Left ventricle myocardium inferior (tissue), 1 donor: ENCODE results near the gene B3GNT7. TPM values are rescaled to one million over a fixed set of nuclear protein-coding genes. Genes with fewer than 3 reads are reported as not detected.
A peak's percentile ranks its signal among the peaks of the same experiment; 100 is the strongest.
"Not testable (repeated sequence)": the region's sequence is repeated elsewhere in the genome, so short reads cannot be mapped to it uniquely, and the experiment has no call there.

ENCODE experiments used
- DNase-seq: peaks from one replicate; pipeline ENCODE4 v3.0.0-alpha.2; 2020
- H3K27ac ChIP-seq: fragments of 200-600 bp; replicated peaks from 2 replicates; pipeline ENCODE4 v1.8.0; 2021
- H3K27me3 ChIP-seq: fragments of 200-600 bp; 2 replicates; pipeline ENCODE4 v1.8.0; 2021; ENCODE audit warnings: low read depth
- H3K36me3 ChIP-seq: fragments of 200-600 bp; 2 replicates; pipeline ENCODE4 v1.8.0; 2021
- H3K4me1 ChIP-seq: fragments of 200-600 bp; 2 replicates; pipeline ENCODE4 v1.8.0; 2021
- H3K4me3 ChIP-seq: fragments of 200-600 bp; 2 replicates; pipeline ENCODE4 v1.8.0; 2021; ENCODE audit warnings: mild to moderate bottlenecking, moderate library complexity
- H3K9me3 ChIP-seq: fragments of 200-600 bp; replicated peaks from 2 replicates; pipeline ENCODE4 v1.8.0; 2021
- CTCF ChIP-seq: fragments of 200-600 bp; IDR thresholded peaks from 2 replicates; pipeline ENCODE4 v1.8.0; 2021; ENCODE audit warnings: antibody characterized with exemption, mild to moderate bottlenecking, borderline replicate concordance
- intact Hi-C: fragments of 100-400 bp; cut with micrococcal nuclease; formaldehyde crosslinking; loops from one replicate; pipeline ENCODE4 v1.11.0; 2022
- long read RNA-seq: library from polyadenylated mRNA; unstranded; transcript quantifications from one replicate; pipeline ENCODE4 v2.0.0, GENCODE V29; 2021
- total RNA-seq: library from RNA; stranded (reverse); fragmentation: NEBNext Ultra II Directional; extraction: Animal tissue kit (Norgen Biotek cat#: 25700); gene quantifications from one replicate; pipeline ENCODE4 v1.2.1, GENCODE V29; 2021
- donor health status: DM: no; HTN: yes; CAD: no; lungs with severe emphysema.

Gene B3GNT7
- 2.4 TPM for total RNA-seq
- long read RNA-seq, partial matches to known transcripts, result 0 of 3 reads
- long read RNA-seq, other reads (novel, unspliced or antisense), result 1 of 3 reads

GRCh38 chr2:231395188-231396057 is at the start of gene B3GNT7:
TSS of gene B3GNT7 (plus strand) at chr2:231395710. CDS start at chr2:231395804, 94 bp downstream.
- Histone ChIP-seq H3K36me3 (no peaks in the 10 kb centered on the region), H3K9me3 (no peaks in the 10 kb centered on the region), H3K4me3 (peak within 1 kb of the TSS; percentile 68), H3K27me3 (peaks cover 28% of the 10 kb centered on the region), H3K27ac (no peak within 1 kb of the TSS), H3K4me1 (peaks cover 33% of the 10 kb centered on the region)
- intact Hi-C loops, result no loop called here
- no peak for TF ChIP-seq CTCF
- no peak for DNase-seq

- no peak for DNase-seq
- Histone ChIP-seq H3K27me3 (no peaks in the 10 kb centered on the region), H3K36me3 (no peaks in the 10 kb centered on the region), H3K27ac (no peak overlapping the region), H3K4me3 (no peak overlapping the region), H3K4me1 (peaks cover 11% of the 10 kb centered on the region), H3K9me3 (no peaks in the 10 kb centered on the region)
- intact Hi-C loops, result no loop called here
- TF ChIP-seq CTCF, result no peak
Measured at GRCh38 chr2:231347081-231347480, 48.4 kb upstream of the B3GNT7 start.

- TF ChIP-seq CTCF, result no peak
- intact Hi-C loops, result no loop called here
- Histone ChIP-seq H3K4me1 (peaks cover 11% of the 10 kb centered on the region), H3K27me3 (no peaks in the 10 kb centered on the region), H3K27ac (no peak overlapping the region), H3K36me3 (no peaks in the 10 kb centered on the region), H3K9me3 (no peaks in the 10 kb centered on the region), H3K4me3 (no peak overlapping the region)
- DNase-seq, result no peak
Measured at GRCh38 chr2:231347638-231348037, 47.9 kb upstream of the B3GNT7 start.

- H3K4me3 ChIP-seq, result no peak overlapping the region
- no peaks in the 10 kb centered on the region for H3K9me3 ChIP-seq
- H3K4me1 ChIP-seq, result peaks cover 11% of the 10 kb centered on the region
- H3K36me3 ChIP-seq, result no peaks in the 10 kb centered on the region
- no peak overlapping the region for H3K27ac ChIP-seq
- intact Hi-C loops, result no loop called here
- H3K27me3 ChIP-seq, result no peaks in the 10 kb centered on the region
- TF ChIP-seq CTCF, result no peak
- no peak for DNase-seq
Measured at GRCh38 chr2:231348173-231348572, 47.3 kb upstream of the B3GNT7 start.

GRCh38 chr2:231348704-231349373 is 46.7 kb upstream of the B3GNT7 start:
- Histone ChIP-seq H3K4me1 (peaks cover 11% of the 10 kb centered on the region), H3K36me3 (no peaks in the 10 kb centered on the region), H3K9me3 (no peaks in the 10 kb centered on the region), H3K27me3 (no peaks in the 10 kb centered on the region), H3K4me3 (no peak overlapping the region), H3K27ac (no peak overlapping the region)
- no peak for TF ChIP-seq CTCF
- DNase-seq, result no peak
- intact Hi-C loops, result no loop called here

- H3K4me3 ChIP-seq, H3K36me3 ChIP-seq, H3K9me3 ChIP-seq, H3K27ac ChIP-seq, intact Hi-C loops, DNase-seq, H3K27me3 ChIP-seq: not testable (repeated sequence)
- peaks cover 11% of the 10 kb centered on the region for H3K4me1 ChIP-seq
Measured at GRCh38 chr2:231349374-231349735, 46.2 kb upstream of the B3GNT7 start.
